HG03097 (cell line): Measurements from ENCODE around the gene HYAL1.
"Not testable (repeated sequence)": the region's sequence is repeated elsewhere in the genome, so short reads cannot be mapped to it uniquely, and the experiment has no call there.

Source experiments
- ATAC-seq: cut with Tn5 transposase; IDR thresholded peaks from one replicate; pipeline ENCODE4 v1.9.1; 2021; ENCODE audit not compliant: unreplicated experiment, low FRiP score

The HYAL1 gene

DNA sequence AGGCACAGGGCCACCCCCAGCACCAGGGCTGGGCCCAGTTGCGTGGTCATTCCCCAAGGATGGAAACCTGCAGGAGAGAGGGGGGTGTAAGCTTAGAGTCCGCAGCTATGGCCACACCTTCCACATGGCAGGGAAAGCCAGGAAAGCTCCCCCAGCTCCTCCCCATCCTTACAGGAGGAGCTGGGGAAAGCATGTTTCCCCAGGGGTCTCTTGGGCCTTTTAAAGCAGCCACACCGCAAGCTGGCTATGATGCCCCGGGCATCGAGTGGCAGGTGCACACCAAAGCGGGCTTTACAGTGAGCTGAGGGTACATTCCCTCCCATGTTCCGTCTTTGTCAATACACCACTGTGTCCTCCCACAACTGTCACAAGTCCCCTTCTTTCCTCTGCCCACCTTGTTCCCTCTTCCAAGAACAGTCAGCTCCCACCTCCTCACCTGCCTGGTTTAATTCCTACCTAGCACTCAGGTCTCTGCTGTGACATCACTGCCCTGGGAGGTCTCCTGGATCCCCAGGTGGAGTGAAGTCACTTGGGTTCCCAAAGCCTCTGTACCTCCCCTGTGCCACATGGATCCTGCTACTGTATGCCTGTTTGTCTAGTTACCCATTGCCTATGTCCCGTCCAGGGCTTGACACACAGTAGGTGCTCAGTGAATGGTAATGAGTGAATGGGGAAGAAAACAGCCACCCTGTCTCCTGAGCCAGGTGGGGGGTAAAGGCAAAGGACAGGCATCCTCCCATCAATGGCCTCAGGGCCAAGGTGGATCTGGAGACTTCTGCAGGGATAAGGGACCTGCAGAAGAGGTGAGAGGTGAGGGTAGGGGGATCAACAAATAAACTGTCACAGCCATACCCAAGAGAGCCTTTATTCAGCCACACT, 7.6 kb downstream of the HYAL1 start:
- no peak for ATAC-seq

DNA sequence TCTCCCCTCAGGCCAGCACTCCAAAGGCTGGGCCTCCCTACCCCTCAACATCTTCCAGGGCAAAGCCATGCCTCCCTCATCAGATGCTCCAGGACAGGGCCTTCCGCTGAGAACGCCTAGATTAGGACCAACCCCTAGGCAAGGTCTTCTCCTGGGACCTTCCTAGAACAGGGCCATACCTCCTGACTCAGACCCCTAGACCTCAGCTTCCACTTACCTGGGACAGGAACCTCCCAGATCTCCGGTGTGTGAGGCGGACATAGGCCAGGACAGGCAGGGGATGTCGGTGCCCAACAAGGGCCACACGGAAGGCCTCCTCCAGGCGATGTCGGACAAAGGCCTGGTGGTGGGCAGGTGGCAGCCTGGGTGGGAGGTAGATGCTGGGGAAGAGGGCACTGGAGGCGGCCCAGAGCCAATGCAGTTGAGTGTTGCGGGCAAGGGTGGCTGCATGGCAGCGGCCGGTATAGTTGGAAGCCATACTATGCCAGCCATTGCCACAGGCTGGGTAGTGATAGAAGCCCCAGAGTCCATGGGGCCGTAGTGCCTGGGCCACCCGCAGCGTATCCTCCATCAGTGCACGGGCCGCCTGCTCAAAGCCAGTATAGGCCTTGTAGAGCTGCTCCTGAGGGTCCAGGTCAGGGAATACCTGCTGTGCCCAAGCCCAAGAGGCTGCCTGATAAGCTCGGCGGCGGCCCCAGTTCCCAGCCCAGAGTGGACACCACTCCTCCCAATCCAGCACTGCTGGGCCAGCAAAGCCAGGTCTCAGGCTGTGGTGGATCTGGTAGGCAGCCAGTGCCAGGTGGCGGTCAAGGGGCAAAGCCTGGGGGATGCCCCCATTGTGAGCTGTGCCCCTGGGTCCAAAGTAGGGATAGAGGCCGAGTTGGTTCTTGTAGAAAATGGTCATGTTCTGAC, 8.6 kb downstream of the HYAL1 start:
- ATAC-seq = no peak

DNA sequence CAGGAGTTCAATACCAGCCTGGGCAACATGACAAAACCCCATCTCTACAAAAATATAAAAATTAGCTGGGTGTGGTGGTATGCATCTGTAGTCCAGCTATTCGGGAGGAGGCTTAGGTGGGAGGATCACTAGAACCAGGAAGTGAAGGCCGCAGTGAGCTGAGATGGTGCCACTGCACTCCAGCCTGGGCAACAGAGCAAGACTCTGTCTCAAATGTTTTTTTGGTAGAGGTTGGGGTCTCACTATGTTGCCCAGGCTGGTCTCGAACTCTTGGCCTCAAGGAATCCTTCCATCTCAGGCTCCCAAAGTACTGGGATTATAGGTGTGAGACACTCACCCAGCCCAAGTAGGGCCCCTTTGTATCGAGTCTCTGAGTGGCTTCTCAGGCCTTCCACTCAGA, 9.3 kb downstream of the HYAL1 start:
- ATAC-seq = no peak

DNA sequence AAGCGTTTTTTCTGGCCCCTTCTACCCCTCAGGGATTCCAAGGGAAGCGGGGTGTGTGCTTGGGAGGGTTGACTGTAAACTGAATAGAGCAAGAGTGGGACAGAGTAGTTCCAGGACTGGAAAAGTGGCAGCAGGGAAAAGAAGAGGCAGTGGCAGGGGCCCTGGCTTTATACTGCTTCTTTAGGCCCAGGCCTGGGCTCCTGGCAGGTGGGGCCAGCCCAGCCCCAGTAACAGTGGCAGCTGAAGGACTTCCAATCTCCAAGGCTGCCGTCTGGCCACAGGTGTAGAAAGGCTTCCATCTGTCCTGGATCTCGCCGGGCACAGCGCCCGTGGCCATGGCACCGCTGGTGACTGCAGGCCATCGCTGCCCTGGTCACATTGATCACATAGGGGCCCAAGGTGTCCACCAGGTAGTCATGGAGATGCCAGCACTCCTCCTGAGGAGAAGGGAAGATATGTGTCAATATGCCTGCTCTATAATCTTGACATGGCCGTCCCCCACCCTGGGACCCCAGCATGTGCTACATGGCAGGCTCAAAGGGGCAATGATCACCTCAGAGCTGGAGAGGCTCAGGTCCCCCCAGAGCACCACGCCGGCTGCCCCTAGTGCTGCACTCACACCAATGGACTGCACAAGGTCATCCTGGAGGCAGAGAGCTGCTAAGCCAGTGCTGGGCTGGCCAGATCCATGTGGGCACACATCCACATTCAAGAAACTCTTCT, 10.1 kb downstream of the HYAL1 start:
- ATAC-seq = no peak

DNA sequence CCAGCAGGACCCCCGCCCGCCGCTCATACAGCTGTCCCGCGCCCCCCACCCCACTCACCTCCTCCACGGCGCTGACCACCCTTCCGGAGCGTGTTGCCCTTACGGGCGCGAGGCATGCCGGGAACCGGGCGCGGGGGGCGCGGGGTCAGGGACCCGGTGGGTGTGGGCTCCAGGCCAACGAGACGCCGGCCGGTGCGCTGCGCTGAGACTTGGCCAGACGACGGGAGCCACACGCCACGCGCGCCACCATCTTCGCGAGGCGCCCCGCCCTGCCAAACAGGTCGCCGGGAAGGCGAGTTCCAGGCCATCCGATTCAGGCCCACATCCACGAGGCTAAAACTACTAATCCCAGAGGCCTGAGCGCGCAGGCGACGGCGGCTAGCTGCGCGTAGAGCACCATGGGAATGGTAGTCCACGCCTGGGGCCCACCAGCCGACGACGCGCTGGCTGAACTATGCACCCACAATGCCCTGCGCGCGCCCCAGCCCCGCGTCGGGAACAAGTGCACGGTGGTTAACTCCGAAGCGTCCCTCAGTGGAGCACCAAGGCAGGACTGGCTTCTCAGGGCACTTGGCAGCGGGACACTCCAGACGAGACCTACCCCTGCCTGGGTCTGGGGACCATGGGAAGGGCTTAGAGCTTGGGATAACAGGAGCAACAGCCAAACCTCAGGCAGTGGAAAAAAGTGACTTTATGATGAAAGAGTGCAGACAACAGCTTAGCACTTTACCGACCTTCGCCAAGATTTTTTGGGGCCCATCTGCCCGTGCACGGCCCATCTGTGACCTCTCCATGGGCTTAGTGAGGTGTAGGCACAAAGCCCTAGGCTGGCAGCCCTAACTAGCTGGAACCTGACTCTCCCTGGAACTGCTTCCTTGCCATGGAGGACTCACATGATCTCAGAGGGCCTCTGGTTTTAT, 11.0 kb downstream of the HYAL1 start, which contains the start of gene IFRD2:
Gene IFRD2 (minus strand): TSS at position 271 of the 920 bp plus-strand sequence. CDS start 155 bp downstream, at position 116.
- peak; percentile 81 for ATAC-seq

DNA sequence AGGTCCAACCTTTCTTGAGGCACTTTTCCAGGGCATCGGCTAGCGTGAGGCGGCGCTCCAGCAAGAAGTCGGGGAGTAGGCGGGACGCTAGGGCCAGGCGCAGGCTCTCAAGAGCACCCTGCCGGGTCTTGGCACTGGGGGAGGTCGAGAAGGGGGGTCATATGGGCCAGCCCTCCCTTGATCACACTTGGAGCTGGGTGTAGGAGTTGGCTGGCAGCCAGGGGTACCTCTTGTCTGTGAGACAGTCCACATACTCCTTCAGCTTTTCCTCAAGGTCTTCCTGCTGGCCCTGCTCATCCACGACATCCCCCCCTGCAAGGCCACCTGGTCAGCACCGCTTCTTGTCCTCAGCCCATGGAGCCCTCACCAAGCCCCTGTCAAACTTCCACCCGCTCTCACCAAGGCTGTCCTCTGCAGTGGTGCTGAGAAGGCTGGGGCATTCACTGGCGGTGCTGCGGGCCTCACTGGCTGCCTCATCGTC, 13.2 kb downstream of the HYAL1 start:
- no peak for ATAC-seq

DNA sequence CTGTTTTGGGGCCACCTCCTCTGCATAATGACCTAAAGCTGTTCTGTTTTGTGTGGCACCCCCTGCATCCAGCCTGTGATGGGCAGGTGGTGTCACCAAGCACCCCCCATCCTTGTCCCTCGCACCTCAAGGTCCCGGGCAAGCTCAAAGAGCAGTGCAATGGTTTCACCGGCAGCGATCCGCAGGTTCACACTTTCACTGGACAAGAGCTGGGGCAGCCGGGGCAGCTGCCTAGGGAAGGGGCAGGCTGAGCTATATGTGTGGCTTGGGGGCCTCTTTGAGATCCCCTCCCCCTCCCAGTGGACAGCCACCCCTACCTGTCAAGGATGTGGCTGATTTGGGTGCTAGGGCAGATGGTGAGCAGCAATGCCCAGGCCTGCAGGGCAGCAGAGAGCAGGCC, 14.2 kb downstream of the HYAL1 start:
- ATAC-seq = no peak

DNA sequence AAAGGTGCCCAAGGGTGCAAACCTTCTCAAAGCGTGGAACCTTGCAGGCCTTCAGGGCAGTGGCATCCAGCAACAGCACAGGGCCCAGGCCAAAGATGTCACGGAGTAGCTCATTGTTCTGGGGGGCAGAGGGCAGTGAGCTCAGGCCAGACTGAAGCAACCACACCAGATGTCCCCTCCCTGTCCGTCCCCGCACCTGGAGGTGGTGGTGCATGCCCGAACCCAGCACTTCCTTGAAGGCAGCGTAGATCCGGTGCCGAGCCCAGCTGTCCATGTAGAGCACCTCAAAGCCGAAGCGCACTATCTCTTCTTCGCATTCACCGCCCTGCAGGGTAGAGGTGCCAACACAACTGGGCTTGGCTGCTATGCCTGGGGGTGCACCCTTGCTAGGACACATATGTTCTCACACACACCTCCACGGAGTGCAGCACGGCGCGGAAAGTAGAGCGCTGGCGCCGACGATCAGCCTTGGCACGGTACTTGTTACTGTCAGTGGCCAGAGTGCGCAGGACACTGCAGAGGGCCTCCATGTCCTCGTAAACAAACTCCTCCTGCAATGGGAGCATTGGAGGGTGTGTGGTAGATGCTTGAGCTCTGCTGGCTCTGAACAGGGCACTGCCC, 14.9 kb downstream of the HYAL1 start:
- ATAC-seq = no peak

DNA sequence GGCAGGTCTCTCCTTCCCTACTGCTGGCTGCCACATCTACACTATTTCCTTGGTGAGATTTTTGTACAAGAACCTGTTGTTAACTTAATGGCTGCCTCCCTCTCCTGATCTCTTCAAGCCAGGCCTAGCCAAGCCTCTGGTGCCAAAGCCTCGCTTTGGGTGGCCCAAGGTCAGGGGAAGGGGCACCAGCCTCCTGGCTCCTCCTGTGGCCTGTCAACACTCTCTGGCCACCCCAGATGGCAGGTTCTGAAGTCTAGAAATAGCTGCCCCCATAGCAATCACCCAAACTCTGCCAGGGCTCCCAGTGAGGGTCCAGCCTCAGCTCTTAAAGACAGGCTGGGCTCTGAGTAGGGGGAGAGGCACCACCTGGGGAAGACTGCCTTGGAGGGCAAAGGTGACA, 16.1 kb downstream of the HYAL1 start:
- ATAC-seq = no peak

DNA sequence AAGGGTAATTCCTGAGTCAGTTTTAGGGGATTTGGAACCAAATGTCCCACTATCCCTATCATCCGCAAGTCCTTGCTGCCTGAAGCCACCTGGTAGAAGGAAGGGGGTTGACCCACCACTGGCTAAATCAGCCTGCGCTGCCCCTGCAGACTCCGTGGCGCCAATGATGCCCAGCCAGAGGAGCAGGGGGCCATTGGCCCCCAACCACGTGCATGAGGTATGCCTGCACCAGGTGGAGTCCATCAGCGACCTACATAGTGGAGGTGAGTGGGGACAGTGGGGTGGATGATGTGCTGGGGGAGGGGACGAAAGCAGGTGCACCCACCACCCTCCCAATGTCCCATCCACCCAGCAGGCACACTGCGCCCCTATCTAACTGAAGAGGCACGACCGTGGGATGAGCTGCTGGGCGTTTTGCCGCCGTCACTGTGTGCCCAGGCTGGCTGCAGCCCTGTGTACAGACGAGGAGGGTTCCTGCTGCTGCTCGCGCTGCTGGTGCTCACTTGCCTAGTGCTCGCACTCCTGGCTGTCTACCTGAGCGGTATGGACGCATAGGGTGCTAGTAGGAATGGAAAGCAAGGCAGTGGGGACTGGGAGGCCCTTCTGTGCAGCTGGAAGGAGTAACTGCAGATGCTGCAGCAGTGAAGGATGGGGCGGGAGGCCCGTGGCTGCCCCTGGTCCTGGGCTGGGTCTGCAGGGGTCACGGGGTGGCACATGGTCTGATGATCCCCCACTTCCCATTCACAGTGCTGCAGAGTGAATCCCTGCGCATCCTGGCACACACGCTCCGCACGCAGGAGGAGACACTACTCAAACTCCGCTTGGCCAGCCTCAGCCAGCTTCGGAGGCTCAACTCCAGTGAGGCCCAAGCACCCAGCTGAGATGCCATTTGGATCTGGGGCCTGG, 16.8 kb downstream of the HYAL1 start:
- no peak for ATAC-seq

DNA sequence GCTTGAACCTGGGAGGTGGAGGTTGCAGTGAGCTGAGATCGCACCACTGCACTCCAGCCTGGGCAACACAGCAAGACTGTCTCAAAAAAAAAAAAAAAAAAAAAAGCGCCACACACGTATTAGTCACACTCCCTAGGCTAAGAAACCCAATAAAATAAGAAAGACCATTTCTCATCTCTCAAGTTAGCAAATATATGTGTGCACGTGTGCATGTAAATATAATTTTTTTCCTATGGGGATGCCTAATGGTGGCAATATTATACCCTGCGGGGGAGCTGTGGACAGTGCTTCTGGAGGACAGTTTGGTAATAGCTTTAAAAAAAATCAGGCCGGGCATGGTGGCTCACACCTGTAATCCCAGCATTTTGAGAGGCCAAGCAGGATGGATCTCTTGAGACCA, 19.3 kb downstream of the HYAL1 start:
- ATAC-seq = not testable (repeated sequence)

DNA sequence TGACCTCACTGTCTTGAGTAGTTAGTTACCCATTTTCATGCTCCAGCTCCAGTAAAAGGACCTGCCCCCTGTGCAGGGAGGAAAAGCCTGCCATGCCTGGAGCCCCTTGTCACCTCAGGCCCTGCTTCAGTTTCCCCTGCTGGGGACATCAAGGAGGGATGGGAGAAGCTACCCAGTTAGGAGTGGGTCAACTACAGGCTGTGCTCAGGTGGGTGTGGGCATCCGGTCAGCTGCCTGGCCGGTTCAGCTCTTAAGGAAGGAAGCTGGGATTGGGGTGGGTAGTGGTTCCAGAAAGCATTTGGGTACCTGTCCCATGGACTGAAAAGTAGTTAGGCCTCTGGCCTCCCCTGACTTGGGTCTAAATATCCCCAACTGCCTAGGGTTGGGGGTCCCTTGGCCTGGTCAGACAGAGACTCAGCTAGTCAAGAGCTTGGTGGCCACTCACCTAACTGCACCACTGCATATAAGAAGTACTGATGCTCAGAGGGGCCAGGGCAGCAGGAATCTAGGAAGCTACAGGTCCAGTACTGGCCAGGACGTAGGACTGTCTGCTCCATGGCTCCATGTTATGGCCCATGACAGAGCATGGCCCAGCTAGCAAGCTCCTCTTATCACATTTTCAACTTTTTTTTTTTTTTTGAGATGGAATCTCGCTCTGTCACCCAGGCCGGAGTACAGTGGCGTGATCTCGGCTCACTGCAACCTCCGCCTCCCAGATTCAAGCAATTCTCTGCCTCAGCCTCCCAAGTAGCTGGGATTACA, 23.9 kb downstream of the HYAL1 start:
- ATAC-seq = no peak

DNA sequence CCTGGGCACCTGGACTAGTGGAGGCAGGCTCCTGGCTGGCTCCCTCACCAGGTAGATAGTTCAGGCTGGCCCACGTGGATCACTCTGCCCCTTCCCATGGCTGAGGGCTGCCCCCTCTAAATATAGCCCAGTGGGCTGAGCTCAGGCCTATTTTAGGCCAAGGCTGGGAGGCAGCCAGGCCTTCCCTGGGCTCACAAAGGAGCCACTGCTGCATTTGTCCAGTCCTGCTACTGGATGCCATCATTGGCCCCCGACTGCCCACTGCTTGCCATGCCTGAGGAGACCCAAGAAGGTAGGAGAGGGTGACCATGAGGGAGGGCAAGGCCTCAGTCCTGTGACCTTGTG, 24.5 kb downstream of the HYAL1 start, which contains the start of gene LSMEM2:
Gene LSMEM2 (plus strand): TSS at position 208 of the 345 bp plus-strand sequence. CDS start 27 bp downstream, at position 235.
- no peak for ATAC-seq

DNA sequence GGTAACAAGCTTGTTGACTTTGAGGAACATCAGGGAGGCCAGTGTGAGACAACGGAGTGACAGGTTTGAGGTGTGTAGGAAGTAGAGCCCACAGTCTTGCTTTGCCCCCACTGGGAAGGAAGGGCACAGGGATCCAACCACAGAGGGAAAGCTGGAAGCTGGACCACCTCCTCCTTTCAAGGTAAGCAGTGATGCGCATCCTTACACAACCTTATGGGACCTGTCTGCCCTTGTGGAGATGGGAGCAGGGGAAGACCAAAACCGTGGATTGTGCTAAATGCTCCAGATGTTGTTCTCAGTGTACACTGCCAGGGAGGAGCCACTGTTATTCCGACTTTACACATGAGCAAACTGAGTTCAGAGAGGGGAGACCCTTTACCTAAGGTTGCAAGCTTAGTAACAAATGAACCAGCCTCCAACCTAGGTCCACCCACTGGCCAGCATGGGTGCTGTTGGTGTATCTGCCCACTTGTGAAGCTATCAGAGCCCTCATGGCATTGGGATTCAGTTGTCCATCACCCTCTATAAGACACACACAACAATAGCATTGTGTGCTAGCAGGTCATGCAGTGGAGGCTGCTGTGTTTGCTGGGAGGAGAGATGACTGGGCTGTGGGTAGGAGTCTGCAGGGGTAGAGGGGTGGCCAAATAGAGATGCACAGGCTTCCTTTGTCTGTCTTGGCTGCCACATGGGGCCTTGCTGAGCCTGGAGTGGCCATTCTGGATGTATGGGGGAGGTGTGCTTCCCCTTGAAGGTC, 25.1 kb downstream of the HYAL1 start:
- ATAC-seq = no peak

DNA sequence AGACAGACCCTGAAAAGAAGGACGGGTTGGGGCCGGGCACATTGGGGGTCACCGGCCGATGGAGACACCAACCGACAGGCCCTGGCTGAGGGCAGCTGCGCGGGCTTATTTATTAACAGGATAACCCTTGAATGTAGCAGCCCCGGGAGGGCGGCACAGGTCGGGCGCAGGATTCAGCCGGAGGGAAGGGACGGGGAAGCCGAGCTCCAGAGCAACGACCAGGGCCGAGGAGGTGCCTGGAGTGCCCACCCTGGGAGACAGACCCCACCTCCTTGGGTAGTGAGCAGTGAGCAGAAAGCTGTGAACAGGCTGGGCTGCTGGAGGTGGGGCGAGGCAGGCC, 26.6 kb downstream of the HYAL1 start:
- no peak for ATAC-seq

DNA sequence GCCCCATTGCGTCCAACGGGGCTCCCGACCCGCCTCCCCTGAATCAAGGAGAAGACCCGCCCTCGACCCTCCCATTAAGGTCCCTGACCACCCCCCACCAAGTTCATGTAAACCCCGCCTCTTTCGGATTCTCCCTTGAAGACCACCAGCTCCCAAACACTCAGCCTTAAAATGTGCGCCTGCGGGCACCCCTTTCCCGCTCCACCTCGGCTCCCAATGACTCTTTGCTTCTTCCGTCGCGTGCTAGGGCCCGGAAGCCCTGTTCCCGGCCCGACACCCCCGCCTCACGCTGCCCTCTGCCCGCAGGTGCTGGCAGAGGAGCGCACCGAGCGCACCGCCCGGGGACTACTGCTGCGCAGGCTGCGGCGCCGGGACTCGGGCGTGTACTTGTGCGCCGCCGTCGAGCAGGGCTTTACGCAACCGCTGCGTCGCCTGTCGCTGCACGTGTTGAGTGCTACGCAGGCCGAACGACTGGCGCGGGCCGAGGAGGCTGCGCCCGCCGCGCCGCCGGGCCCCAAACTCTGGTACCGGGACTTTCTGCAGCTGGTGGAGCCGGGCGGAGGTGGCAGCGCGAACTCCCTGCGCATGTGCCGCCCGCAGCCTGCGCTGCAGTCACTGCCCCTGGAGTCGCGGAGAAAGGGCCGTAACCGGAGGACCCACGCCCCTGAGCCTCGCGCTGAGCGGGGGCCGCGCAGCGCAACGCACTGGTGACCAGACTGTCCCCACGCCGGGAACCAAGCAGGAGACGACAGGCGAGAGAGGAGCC, 27.2 kb downstream of the HYAL1 start:
- ATAC-seq = no peak
